Fibroblast of skin of left biceps (primary cell): ENCODE results near the gene MRPL38.
"Not testable (repeated sequence)": the region's sequence is repeated elsewhere in the genome, so short reads cannot be mapped to it uniquely, and the experiment has no call there.

Experiments
- DNase-seq, 2 experiments: peaks; one replicate each; pipeline ENCODE4 v3.0.0-alpha.2; 2013; ENCODE audit warnings: low read depth in 2 of 2

Gene MRPL38

GRCh38 chr17:75897160-75898019, 7.3 kb downstream of the MRPL38 start:
- DNase-seq = no peak

- peak; percentile 31 to 39 for DNase-seq
Measured at GRCh38 chr17:75896415-75897159, 8.1 kb downstream of the MRPL38 start, which contains the start of gene TRIM65. Gene TRIM65 (minus strand): TSS chr17:75896951. CDS start chr17:75896937, 14 bp downstream.

- DNase-seq = no peak
Measured at GRCh38 chr17:75895370-75896155, 9.1 kb downstream of the MRPL38 start.

- DNase-seq = no peak
Measured at GRCh38 chr17:75894049-75894733, 10.5 kb downstream of the MRPL38 start.

- no peak for DNase-seq
Measured at GRCh38 chr17:75893305-75894048, 11.2 kb downstream of the MRPL38 start.

GRCh38 chr17:75892556-75893224, 12.0 kb downstream of the MRPL38 start:
- DNase-seq = no peak

GRCh38 chr17:75891605-75892555, 12.8 kb downstream of the MRPL38 start:
- no peak for DNase-seq

GRCh38 chr17:75891022-75891604, 13.6 kb downstream of the MRPL38 start:
- DNase-seq = no peak

GRCh38 chr17:75889454-75889853, 15.2 kb downstream of the MRPL38 start:
- no peak for DNase-seq

- DNase-seq = no peak
Measured at GRCh38 chr17:75888484-75888883, 16.2 kb downstream of the MRPL38 start.

- not testable (repeated sequence) for DNase-seq
Measured at GRCh38 chr17:75885860-75886259, 18.8 kb downstream of the MRPL38 start.

- no peak for DNase-seq
Measured at GRCh38 chr17:75885431-75885830, 19.3 kb downstream of the MRPL38 start.

GRCh38 chr17:75881678-75882454, 22.8 kb downstream of the MRPL38 start:
- DNase-seq = no peak

- DNase-seq = no peak
Measured at GRCh38 chr17:75880266-75880665, 24.4 kb downstream of the MRPL38 start.

- no peak for DNase-seq
Measured at GRCh38 chr17:75878174-75878998, 26.3 kb downstream of the MRPL38 start, which contains the start of gene TRIM47. Gene TRIM47 (minus strand): TSS chr17:75878581. CDS start chr17:75878548, 33 bp downstream.

GRCh38 chr17:75877752-75878173, 26.9 kb downstream of the MRPL38 start:
- no peak for DNase-seq
